Measurements from ENCODE around the gene NPR2. TPM values are rescaled to one million over a fixed set of nuclear protein-coding genes. Genes with fewer than 3 reads are reported as not detected.

Gene NPR2
- total and polyA plus RNA-seq, 2 of the 13 experiments (the other 11 are each of a cell fraction or from before 2014, with no cell fraction given) = 7.4 to 9.4 TPM

DNA sequence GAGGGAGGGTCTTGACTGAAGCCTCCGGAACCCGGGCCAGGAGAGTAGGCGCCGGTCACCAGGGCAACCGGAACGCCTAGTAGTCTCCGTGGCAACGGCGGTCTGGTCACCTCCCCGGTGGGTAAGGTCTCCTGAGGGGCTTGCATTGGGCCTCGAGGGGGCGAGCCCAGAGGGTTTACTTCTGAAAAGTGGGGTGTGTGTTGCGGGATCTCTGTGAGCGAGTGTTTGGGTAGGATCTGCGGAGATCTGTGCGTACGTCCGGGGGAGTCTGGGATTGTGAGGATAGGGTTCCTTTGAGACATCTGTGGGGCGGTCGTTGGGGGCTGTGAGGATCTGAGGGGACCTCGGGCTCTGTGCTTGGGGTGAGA is 37.3 kb downstream of the NPR2 start, which contains the start of gene FAM221B (continued):
- TF ChIP-seq, protein P1, sequence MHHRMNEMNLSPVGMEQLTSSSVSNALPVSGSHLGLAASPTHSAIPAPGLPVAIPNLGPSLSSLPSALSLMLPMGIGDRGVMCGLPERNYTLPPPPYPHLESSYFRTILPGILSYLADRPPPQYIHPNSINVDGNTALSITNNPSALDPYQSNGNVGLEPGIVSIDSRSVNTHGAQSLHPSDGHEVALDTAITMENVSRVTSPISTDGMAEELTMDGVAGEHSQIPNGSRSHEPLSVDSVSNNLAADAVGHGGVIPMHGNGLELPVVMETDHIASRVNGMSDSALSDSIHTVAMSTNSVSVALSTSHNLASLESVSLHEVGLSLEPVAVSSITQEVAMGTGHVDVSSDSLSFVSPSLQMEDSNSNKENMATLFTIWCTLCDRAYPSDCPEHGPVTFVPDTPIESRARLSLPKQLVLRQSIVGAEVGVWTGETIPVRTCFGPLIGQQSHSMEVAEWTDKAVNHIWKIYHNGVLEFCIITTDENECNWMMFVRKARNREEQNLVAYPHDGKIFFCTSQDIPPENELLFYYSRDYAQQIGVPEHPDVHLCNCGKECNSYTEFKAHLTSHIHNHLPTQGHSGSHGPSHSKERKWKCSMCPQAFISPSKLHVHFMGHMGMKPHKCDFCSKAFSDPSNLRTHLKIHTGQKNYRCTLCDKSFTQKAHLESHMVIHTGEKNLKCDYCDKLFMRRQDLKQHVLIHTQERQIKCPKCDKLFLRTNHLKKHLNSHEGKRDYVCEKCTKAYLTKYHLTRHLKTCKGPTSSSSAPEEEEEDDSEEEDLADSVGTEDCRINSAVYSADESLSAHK (CRISPR knock-in tag; IDR thresholded peaks at IDR 0.05; ENCODE audit: borderline replicate concordance) = no peak
- peak; percentile 57 for TF ChIP-seq SAP130 (CRISPR knock-in tag; IDR thresholded peaks at IDR 0.05; ENCODE audit: low read depth)
- TF ChIP-seq ZNF510 (CRISPR knock-in tag; IDR thresholded peaks at IDR 0.05; ENCODE audit: low read depth) = no peak
- TF ChIP-seq TBX3 (IDR thresholded peaks at IDR 0.05; ENCODE audit: borderline replicate concordance) = no peak
- TF ChIP-seq, protein P2, sequence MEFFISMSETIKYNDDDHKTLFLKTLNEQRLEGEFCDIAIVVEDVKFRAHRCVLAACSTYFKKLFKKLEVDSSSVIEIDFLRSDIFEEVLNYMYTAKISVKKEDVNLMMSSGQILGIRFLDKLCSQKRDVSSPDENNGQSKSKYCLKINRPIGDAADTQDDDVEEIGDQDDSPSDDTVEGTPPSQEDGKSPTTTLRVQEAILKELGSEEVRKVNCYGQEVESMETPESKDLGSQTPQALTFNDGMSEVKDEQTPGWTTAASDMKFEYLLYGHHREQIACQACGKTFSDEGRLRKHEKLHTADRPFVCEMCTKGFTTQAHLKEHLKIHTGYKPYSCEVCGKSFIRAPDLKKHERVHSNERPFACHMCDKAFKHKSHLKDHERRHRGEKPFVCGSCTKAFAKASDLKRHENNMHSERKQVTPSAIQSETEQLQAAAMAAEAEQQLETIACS (CRISPR knock-in tag; IDR thresholded peaks at IDR 0.05) = no peak
- TF ChIP-seq KDM2A (CRISPR knock-in tag; IDR thresholded peaks at IDR 0.05; ENCODE audit: borderline replicate concordance, low read depth) = peak; percentile 47; the same call in 1 of the 2 replicates
- no peak for TF ChIP-seq FOXA1 (IDR thresholded peaks at IDR 0.05)
- TF ChIP-seq FOXA1 (CRISPR knock-in tag; IDR thresholded peaks at IDR 0.05) = no peak
- 0 out of 2 replicates have a peak, but pooled peaks have one; percentile 24 for TF ChIP-seq NFKB2 (CRISPR knock-in tag; IDR thresholded peaks at IDR 0.05; ENCODE audit: borderline replicate concordance)
- peak; percentile 77 for TF ChIP-seq RFX3 (CRISPR knock-in tag; IDR thresholded peaks at IDR 0.05)
- TF ChIP-seq ZIK1 (CRISPR knock-in tag; IDR thresholded peaks at IDR 0.05; ENCODE audit: borderline replicate concordance, low read depth) = 0 out of 2 replicates have a peak, but pooled peaks have one; percentile 28
- TF ChIP-seq ZFP62 (CRISPR knock-in tag; IDR thresholded peaks at IDR 0.05) = no peak
- TF ChIP-seq ZNF235 (CRISPR knock-in tag; IDR thresholded peaks at IDR 0.05; ENCODE audit: borderline replicate concordance) = no peak
- no peak for TF ChIP-seq ZNF121 (CRISPR knock-in tag; IDR thresholded peaks at IDR 0.05)
- TF ChIP-seq SRSF1 (optimal IDR thresholded peaks at IDR 0.05; ENCODE audit: low read depth, low read length) = peak; percentile 65
- TF ChIP-seq ZSCAN21 (CRISPR knock-in tag; IDR thresholded peaks at IDR 0.05; ENCODE audit: borderline replicate concordance) = peak; percentile 45; the same call in 1 of the 2 replicates
- no peak for TF ChIP-seq ZNF451 (CRISPR knock-in tag; IDR thresholded peaks at IDR 0.05)
- TF ChIP-seq, protein P3, sequence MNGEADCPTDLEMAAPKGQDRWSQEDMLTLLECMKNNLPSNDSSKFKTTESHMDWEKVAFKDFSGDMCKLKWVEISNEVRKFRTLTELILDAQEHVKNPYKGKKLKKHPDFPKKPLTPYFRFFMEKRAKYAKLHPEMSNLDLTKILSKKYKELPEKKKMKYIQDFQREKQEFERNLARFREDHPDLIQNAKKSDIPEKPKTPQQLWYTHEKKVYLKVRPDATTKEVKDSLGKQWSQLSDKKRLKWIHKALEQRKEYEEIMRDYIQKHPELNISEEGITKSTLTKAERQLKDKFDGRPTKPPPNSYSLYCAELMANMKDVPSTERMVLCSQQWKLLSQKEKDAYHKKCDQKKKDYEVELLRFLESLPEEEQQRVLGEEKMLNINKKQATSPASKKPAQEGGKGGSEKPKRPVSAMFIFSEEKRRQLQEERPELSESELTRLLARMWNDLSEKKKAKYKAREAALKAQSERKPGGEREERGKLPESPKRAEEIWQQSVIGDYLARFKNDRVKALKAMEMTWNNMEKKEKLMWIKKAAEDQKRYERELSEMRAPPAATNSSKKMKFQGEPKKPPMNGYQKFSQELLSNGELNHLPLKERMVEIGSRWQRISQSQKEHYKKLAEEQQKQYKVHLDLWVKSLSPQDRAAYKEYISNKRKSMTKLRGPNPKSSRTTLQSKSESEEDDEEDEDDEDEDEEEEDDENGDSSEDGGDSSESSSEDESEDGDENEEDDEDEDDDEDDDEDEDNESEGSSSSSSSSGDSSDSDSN (CRISPR knock-in tag; IDR thresholded peaks at IDR 0.05) = 0 out of 2 replicates have a peak, but pooled peaks have one; percentile 23
- TF ChIP-seq ZNF839 (CRISPR knock-in tag; IDR thresholded peaks at IDR 0.05; ENCODE audit: borderline replicate concordance) = no peak
- TF ChIP-seq, protein P4, sequence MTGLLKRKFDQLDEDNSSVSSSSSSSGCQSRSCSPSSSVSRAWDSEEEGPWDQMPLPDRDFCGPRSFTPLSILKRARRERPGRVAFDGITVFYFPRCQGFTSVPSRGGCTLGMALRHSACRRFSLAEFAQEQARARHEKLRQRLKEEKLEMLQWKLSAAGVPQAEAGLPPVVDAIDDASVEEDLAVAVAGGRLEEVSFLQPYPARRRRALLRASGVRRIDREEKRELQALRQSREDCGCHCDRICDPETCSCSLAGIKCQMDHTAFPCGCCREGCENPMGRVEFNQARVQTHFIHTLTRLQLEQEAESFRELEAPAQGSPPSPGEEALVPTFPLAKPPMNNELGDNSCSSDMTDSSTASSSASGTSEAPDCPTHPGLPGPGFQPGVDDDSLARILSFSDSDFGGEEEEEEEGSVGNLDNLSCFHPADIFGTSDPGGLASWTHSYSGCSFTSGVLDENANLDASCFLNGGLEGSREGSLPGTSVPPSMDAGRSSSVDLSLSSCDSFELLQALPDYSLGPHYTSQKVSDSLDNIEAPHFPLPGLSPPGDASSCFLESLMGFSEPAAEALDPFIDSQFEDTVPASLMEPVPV (CRISPR knock-in tag; IDR thresholded peaks at IDR 0.05) = no peak
- TF ChIP-seq CREM (IDR thresholded peaks at IDR 0.05) = no peak
- TF ChIP-seq CREM (CRISPR knock-in tag; IDR thresholded peaks at IDR 0.05) = no peak
- 0 out of 2 replicates have a peak, but pooled peaks have one; percentile 22 for TF ChIP-seq ZNF350 (CRISPR knock-in tag; IDR thresholded peaks at IDR 0.05; ENCODE audit: borderline replicate concordance, low read depth)
- 0 out of 2 replicates have a peak, but pooled peaks have one; percentile 9 for TF ChIP-seq RFXAP (CRISPR knock-in tag; IDR thresholded peaks at IDR 0.05; ENCODE audit: borderline replicate concordance)
